Panc1 (cell line): ENCODE results near the gene PELI2. TPM values are rescaled to one million over a fixed set of nuclear protein-coding genes. Genes with fewer than 3 reads are reported as not detected.

Experiments
- ATAC-seq: fragments of 200-7000 bp; cut with Tn5 transposase; 2 replicates; pipeline ENCODE4 v1.9.1; 2020; ENCODE audit warnings: mild to moderate bottlenecking, moderate library complexity
- BruUV-seq: library from RNA; stranded (reverse); fragments of 400-500 nt; replicated peaks from 2 replicates; lab custom pipeline; 2021; lab: Mats Ljungman, UMichigan
- CTCF ChIA-PET: fragments of 300-600 bp; sonication (Branson Sonifier 250); formaldehyde crosslinking; loops from one replicate; lab custom pipeline; 2022; ENCODE audit warnings: antibody characterized with exemption; lab: Charles Lee
- POLR2A ChIA-PET: fragments of 300-600 bp; sonication (Branson Sonifier 250); formaldehyde crosslinking; loops from one replicate; lab custom pipeline; 2022; ENCODE audit warnings: antibody characterized with exemption; lab: Charles Lee
- DNase-seq: peaks from one replicate; pipeline ENCODE4 v3.0.0-alpha.2; 2010; ENCODE audit warnings: low read depth, low spot score
- H3K27ac ChIP-seq: 2 replicates; pipeline ENCODE4 v1.5.1; 2011; ENCODE audit warnings: mild to moderate bottlenecking, low read length, inconsistent platforms
- H3K27me3 ChIP-seq: fragments of 200-500 bp; sonication (Bioruptor generic); 2 replicates; pipeline ENCODE4 v1.6.0; 2014; ENCODE audit warnings: low read length, inconsistent platforms; ENCODE audit not compliant: control insufficient read depth, insufficient read depth
- H3K36me3 ChIP-seq: fragments of 200-500 bp; sonication (Bioruptor generic); 2 replicates; pipeline ENCODE4 v1.5.1; 2014; ENCODE audit warnings: inconsistent platforms, mild to moderate bottlenecking, low read length, moderate library complexity; ENCODE audit not compliant: control insufficient read depth, insufficient read depth
- H3K4me1 ChIP-seq: 2 replicates; pipeline ENCODE4 v1.5.1; 2011; ENCODE audit warnings: inconsistent platforms, mild to moderate bottlenecking, low read length, moderate library complexity; ENCODE audit not compliant: control insufficient read depth, insufficient read depth
- H3K4me3 ChIP-seq, 2 experiments: 2 replicates each; pipeline ENCODE4 v1.5.1; 2011 to 2012; ENCODE audit warnings: low read depth in 2 of 2, low read length in 2 of 2, mild to moderate bottlenecking in 2 of 2, inconsistent platforms in 1 of 2, moderate library complexity in 1 of 2
- H3K9me3 ChIP-seq: fragments of 200-500 bp; sonication (Bioruptor generic); 2 replicates; pipeline ENCODE4 v1.5.1; 2014; ENCODE audit warnings: low read depth, mild to moderate bottlenecking, inconsistent platforms, low read length, moderate library complexity; ENCODE audit not compliant: control insufficient read depth, insufficient read depth
- CTCF ChIP-seq: fragments of 450-650 bp; IDR thresholded peaks from 2 replicates; pipeline ENCODE4 v1.5.1; 2017; ENCODE audit warnings: mild to moderate bottlenecking
- POLR2AphosphoS5 ChIP-seq: IDR thresholded peaks from 2 replicates; pipeline ENCODE4 v1.6.1; 2012; ENCODE audit warnings: mild to moderate bottlenecking, low read depth, low read length, moderate library complexity
- SIN3A ChIP-seq: IDR thresholded peaks from 2 replicates; pipeline ENCODE4 v1.6.1; 2012; ENCODE audit warnings: low read depth, mild to moderate bottlenecking, low read length, moderate library complexity, borderline replicate concordance; ENCODE audit not compliant: insufficient read depth
- TCF7L2 ChIP-seq: IDR thresholded peaks from 2 replicates; pipeline ENCODE4 v1.6.1; 2011; ENCODE audit warnings: mild to moderate bottlenecking, low read depth, low read length, inconsistent platforms
- in situ Hi-C: cut with HindIII; loops from 2 replicates; pipeline ENCODE4 v1.10.0; 2016; ENCODE audit warnings: low sequenced_read_pairs, low pct_unique_long_range_greater_than_20kb
- intact Hi-C: fragments of 100-400 bp; cut with micrococcal nuclease; formaldehyde crosslinking; loops from one replicate; pipeline ENCODE4 v1.10.0; 2022; ENCODE audit not compliant: unreplicated experiment
- total RNA-seq: library from RNA; stranded (reverse); gene quantifications from one replicate; pipeline ENCODE4 v1.2.1, GENCODE V29; 2021; ENCODE audit not compliant: unreplicated experiment
- TF ChIP-seq, protein P1 (sequence below), 2 experiments: IDR thresholded peaks; 2 replicates each; pipeline ENCODE4 v1.6.1; 2011 to 2012; ENCODE audit warnings: low read depth in 2 of 2, control low read depth in 1 of 2, low read length in 1 of 2, mild to moderate bottlenecking in 1 of 2, moderate library complexity in 1 of 2; ENCODE audit not compliant: insufficient read depth in 1 of 2

PELI2 gene
- total RNA-seq, 1 experiment from 2014 or later = 0.28 TPM

- in situ Hi-C loops = no loop called here
- CTCF ChIA-PET = no interaction called here
- Histone ChIP-seq H3K27ac (no peak overlapping the region), H3K4me3 (no peak overlapping the region), H3K36me3 (no peaks in the 10 kb centered on the region), H3K4me1 (no peaks in the 10 kb centered on the region), H3K27me3 (no peaks in the 10 kb centered on the region), H3K9me3 (no peaks in the 10 kb centered on the region)
- no TSS peak for BruUV-seq
- no peak for ATAC-seq
- intact Hi-C loops = no loop called here
- POLR2A ChIA-PET = no interaction called here
- DNase-seq = no peak
- TF ChIP-seq SIN3A (no peak), POLR2AphosphoS5 (no peak), CTCF (no peak), TCF7L2 (no peak)
- TF ChIP-seq, protein P1, sequence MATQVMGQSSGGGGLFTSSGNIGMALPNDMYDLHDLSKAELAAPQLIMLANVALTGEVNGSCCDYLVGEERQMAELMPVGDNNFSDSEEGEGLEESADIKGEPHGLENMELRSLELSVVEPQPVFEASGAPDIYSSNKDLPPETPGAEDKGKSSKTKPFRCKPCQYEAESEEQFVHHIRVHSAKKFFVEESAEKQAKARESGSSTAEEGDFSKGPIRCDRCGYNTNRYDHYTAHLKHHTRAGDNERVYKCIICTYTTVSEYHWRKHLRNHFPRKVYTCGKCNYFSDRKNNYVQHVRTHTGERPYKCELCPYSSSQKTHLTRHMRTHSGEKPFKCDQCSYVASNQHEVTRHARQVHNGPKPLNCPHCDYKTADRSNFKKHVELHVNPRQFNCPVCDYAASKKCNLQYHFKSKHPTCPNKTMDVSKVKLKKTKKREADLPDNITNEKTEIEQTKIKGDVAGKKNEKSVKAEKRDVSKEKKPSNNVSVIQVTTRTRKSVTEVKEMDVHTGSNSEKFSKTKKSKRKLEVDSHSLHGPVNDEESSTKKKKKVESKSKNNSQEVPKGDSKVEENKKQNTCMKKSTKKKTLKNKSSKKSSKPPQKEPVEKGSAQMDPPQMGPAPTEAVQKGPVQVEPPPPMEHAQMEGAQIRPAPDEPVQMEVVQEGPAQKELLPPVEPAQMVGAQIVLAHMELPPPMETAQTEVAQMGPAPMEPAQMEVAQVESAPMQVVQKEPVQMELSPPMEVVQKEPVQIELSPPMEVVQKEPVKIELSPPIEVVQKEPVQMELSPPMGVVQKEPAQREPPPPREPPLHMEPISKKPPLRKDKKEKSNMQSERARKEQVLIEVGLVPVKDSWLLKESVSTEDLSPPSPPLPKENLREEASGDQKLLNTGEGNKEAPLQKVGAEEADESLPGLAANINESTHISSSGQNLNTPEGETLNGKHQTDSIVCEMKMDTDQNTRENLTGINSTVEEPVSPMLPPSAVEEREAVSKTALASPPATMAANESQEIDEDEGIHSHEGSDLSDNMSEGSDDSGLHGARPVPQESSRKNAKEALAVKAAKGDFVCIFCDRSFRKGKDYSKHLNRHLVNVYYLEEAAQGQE (IDR thresholded peaks at IDR 0.05; ENCODE audit: insufficient read depth in 1 of 2, low read depth in 2 of 2, low read length in 1 of 2) = no peak
Observed at GRCh38 chr14:56195704-56196103, 77.5 kb downstream of the PELI2 start.

- no peaks in the 10 kb centered on the region for H3K27me3 ChIP-seq
- intact Hi-C loops (no loop called here), in situ Hi-C loops (no loop called here)
- no TSS peak for BruUV-seq
- H3K9me3 ChIP-seq = no peaks in the 10 kb centered on the region
- CTCF ChIA-PET = no interaction called here
- no peaks in the 10 kb centered on the region for H3K4me1 ChIP-seq
- no peak for ATAC-seq
- POLR2A ChIA-PET = no interaction called here
- no peak overlapping the region for H3K4me3 ChIP-seq
- DNase-seq = no peak
- TF ChIP-seq, protein P1 (IDR thresholded peaks at IDR 0.05; ENCODE audit: insufficient read depth in 1 of 2, low read depth in 2 of 2, low read length in 1 of 2) = no peak
- TF ChIP-seq CTCF (no peak), POLR2AphosphoS5 (no peak), TCF7L2 (no peak), SIN3A (no peak)
- no peaks in the 10 kb centered on the region for H3K36me3 ChIP-seq
- no peak overlapping the region for H3K27ac ChIP-seq
Observed at GRCh38 chr14:56196274-56196673, 78.1 kb downstream of the PELI2 start.
